A549 (cell line): Measurements from ENCODE around the gene STX18. TPM values are rescaled to one million over a fixed set of nuclear protein-coding genes. Genes with fewer than 3 reads are reported as not detected.
A peak's percentile ranks its signal among the peaks of the same experiment; 100 is the strongest.

Experiments
- ATAC-seq, 2 experiments: fragments of 200-7000 bp in 1 of 2; fragments of >200 bp in 1 of 2; cut with Nextera tagmentation in 1 of 2; cut with Tn5 transposase in 1 of 2; 3 replicates each; pipeline versions ENCODE4 v1.8.0 to v1.9.1; 2018 to 2020; ENCODE audit warnings: mild to moderate bottlenecking in 1 of 2, moderate library complexity in 1 of 2
- CTCF ChIA-PET: fragments of 300-600 bp; sonication (Branson Sonifier 250); formaldehyde crosslinking; extraction: SDS; loops from one replicate; lab custom pipeline; 2021; ENCODE audit warnings: antibody characterized with exemption, inconsistent platforms; lab: Yijun Ruan, JAX
- POLR2A ChIA-PET: fragments of 350-600 bp; formaldehyde crosslinking; extraction: SDS; loops from one replicate; lab custom pipeline; 2021; ENCODE audit warnings: antibody characterized with exemption, inconsistent platforms; lab: Yijun Ruan, JAX
- DNase-seq, 2 experiments: peaks; one replicate each; pipeline versions ENCODE4 v3.0.0 to v3.0.0-alpha.2; 2011 to 2016; ENCODE audit warnings: low read depth in 1 of 2, low spot score in 1 of 2
- FAIRE-seq: peaks from 2 replicates; lab custom pipeline; 2011; peaks lifted over from hg19 to GRCh38; lab: Jason Lieb, UNC
- H3K27ac ChIP-seq, 2 experiments: fragments of >200 bp; sonication (Bioruptor Twin); formaldehyde crosslinking; 3 replicates each; pipeline ENCODE4 v1.5.1; 2016 to 2017
- H3K4me1 ChIP-seq: fragments of >200 bp; sonication (Bioruptor Twin); formaldehyde crosslinking; 3 replicates; pipeline ENCODE4 v1.6.1; 2016
- H3K4me2 ChIP-seq: fragments of >200 bp; sonication (Bioruptor Twin); formaldehyde crosslinking; 3 replicates; pipeline ENCODE4 v1.6.1; 2016
- H3K4me3 ChIP-seq: fragments of >200 bp; sonication (Bioruptor Twin); formaldehyde crosslinking; 3 replicates; pipeline ENCODE4 v1.5.1; 2016
- H3K9me3 ChIP-seq: fragments of >200 bp; sonication (Bioruptor Twin); formaldehyde crosslinking; 3 replicates; pipeline ENCODE4 v1.6.1; 2016
- CBX2 ChIP-seq: fragments of 200-600 bp; sonication (generic); IDR thresholded peaks from 2 replicates; pipeline ENCODE4 v1.6.1; 2016; ENCODE audit warnings: low read depth, mild to moderate bottlenecking, borderline replicate concordance
- CEBPB ChIP-seq, 2 experiments: fragments of >200 bp in 1 of 2; sonication (Bioruptor Twin) in 1 of 2; formaldehyde crosslinking in 1 of 2; IDR thresholded peaks; 2 replicates each; pipeline ENCODE4 v1.6.1; 2012 to 2016
- EHMT2 ChIP-seq: fragments of 200-600 bp; sonication (generic); IDR thresholded peaks from 2 replicates; pipeline ENCODE4 v1.6.1; 2016; ENCODE audit warnings: antibody characterized with exemption, low read depth, mild to moderate bottlenecking, moderate library complexity
- EP300 ChIP-seq, 2 experiments: fragments of >200 bp; sonication (Bioruptor Twin); formaldehyde crosslinking; IDR thresholded peaks; 2 replicates in 1 of 2; 3 replicates in 1 of 2; pipeline ENCODE4 v1.6.1; 2016 to 2017
- GATA3 ChIP-seq: IDR thresholded peaks from 2 replicates; pipeline ENCODE4 v1.6.1; 2012; ENCODE audit warnings: borderline replicate concordance
- HEYL ChIP-seq: fragments of 250-450 bp; sonication (Bioruptor Pico); IDR thresholded peaks from 2 replicates; pipeline ENCODE4 v1.8.0; 2021; ENCODE audit warnings: mild to moderate bottlenecking, moderate library complexity
- HOXA7 ChIP-seq: fragments of 250-450 bp; sonication (Bioruptor Pico); IDR thresholded peaks from 2 replicates; pipeline ENCODE4 v1.5.0; 2020; ENCODE audit warnings: mild to moderate bottlenecking, moderate library complexity
- JUNB ChIP-seq: fragments of >200 bp; sonication (Bioruptor Twin); formaldehyde crosslinking; IDR thresholded peaks from 2 replicates; pipeline ENCODE4 v1.6.1; 2016
- KDM1A ChIP-seq: fragments of 200-600 bp; sonication (generic); IDR thresholded peaks from 2 replicates; pipeline ENCODE4 v1.6.1; 2016; ENCODE audit warnings: low read depth, mild to moderate bottlenecking
- KDM5A ChIP-seq: fragments of 200-600 bp; sonication (generic); IDR thresholded peaks from 2 replicates; pipeline ENCODE4 v1.6.1; 2016; ENCODE audit warnings: antibody characterized with exemption, mild to moderate bottlenecking
- MAZ ChIP-seq: fragments of 150-350 bp; IDR thresholded peaks from 2 replicates; pipeline ENCODE4 v1.6.1; 2014; ENCODE audit warnings: antibody characterized with exemption, low read depth, low read length, borderline replicate concordance
- NFE2L2 ChIP-seq: fragments of 150-350 bp; conservative IDR thresholded peaks from 2 replicates; pipeline ENCODE4 v1.6.1; 2014; ENCODE audit warnings: low read length
- POLR2A ChIP-seq: IDR thresholded peaks from 2 replicates; pipeline ENCODE4 v1.6.1; 2012; ENCODE audit warnings: mild to moderate bottlenecking, low read length
- RFX5 ChIP-seq: fragments of 450-650 bp; IDR thresholded peaks from 2 replicates; pipeline ENCODE4 v1.7.1; 2014; ENCODE audit warnings: antibody characterized with exemption, mild to moderate bottlenecking, moderate library complexity
- SREBF2 ChIP-seq: fragments of 450-650 bp; IDR thresholded peaks from 2 replicates; pipeline ENCODE4 v1.6.1; 2014; ENCODE audit warnings: mild to moderate bottlenecking, moderate library complexity
- ZC3H11A ChIP-seq: fragments of 450-650 bp; IDR thresholded peaks from 2 replicates; pipeline ENCODE4 v1.6.1; 2014; ENCODE audit warnings: antibody characterized with exemption, mild to moderate bottlenecking
- ZSCAN20 ChIP-seq: fragments of 250-450 bp; sonication (Bioruptor Pico); IDR thresholded peaks from 2 replicates; pipeline ENCODE4 v1.8.0; 2022; ENCODE audit warnings: mild to moderate bottlenecking, moderate library complexity
- WGBS: methylation state at CpG from one replicate; pipeline ENCODE4 v1.1.6; 2017; ENCODE audit errors: missing lambda C conversion rate; 5-methylcytosine and 5-hydroxymethylcytosine counted together
- polyA plus RNA-seq, 4 experiments: library from polyadenylated mRNA; depleted of rRNA in 3 of 4; stranded (reverse); fragments of >200 nt; fragmentation: RNase III in 1 of 4; extraction: RNeasy Plus Mini Kit Qiagen cat#74134 plus additional on column Dnase treatment in 1 of 4; gene quantifications; 2 replicates in 3 of 4; 3 replicates in 1 of 4; pipeline ENCODE4 v1.2.3, GENCODE V29; 2011 to 2017
- TF ChIP-seq, protein P1 (sequence below): fragments of 450-650 bp; IDR thresholded peaks from 2 replicates; pipeline ENCODE4 v1.6.1; 2014; ENCODE audit warnings: antibody characterized with exemption
- TF ChIP-seq, protein P2 (sequence below): fragments of 200-600 bp; sonication (generic); IDR thresholded peaks from 2 replicates; pipeline ENCODE4 v1.6.1; 2016; ENCODE audit warnings: antibody characterized with exemption, mild to moderate bottlenecking, moderate library complexity
- TF ChIP-seq, protein P3 (sequence below): fragments of 150-350 bp; IDR thresholded peaks from 2 replicates; pipeline ENCODE4 v1.6.1; 2014; ENCODE audit warnings: low read depth, mild to moderate bottlenecking, low read length
- TF ChIP-seq, protein P4 (sequence below): IDR thresholded peaks from 2 replicates; pipeline ENCODE4 v1.6.1; 2012; ENCODE audit warnings: low read depth, borderline replicate concordance
- TF ChIP-seq, protein P5 (sequence below): fragments of 250-450 bp; sonication (Bioruptor Pico); IDR thresholded peaks from 2 replicates; pipeline ENCODE4 v1.5.0; 2020; ENCODE audit warnings: low read depth, mild to moderate bottlenecking, moderate library complexity
- TF ChIP-seq, protein P6 (sequence below): fragments of >200 bp; sonication (Bioruptor Twin); formaldehyde crosslinking; IDR thresholded peaks from 3 replicates; pipeline ENCODE4 v1.6.1; 2016

STX18 gene
- polyA plus RNA-seq, 2 of the 4 experiments (the other 2 are of a cell fraction), result 13.4 to 19.6 TPM

DNA sequence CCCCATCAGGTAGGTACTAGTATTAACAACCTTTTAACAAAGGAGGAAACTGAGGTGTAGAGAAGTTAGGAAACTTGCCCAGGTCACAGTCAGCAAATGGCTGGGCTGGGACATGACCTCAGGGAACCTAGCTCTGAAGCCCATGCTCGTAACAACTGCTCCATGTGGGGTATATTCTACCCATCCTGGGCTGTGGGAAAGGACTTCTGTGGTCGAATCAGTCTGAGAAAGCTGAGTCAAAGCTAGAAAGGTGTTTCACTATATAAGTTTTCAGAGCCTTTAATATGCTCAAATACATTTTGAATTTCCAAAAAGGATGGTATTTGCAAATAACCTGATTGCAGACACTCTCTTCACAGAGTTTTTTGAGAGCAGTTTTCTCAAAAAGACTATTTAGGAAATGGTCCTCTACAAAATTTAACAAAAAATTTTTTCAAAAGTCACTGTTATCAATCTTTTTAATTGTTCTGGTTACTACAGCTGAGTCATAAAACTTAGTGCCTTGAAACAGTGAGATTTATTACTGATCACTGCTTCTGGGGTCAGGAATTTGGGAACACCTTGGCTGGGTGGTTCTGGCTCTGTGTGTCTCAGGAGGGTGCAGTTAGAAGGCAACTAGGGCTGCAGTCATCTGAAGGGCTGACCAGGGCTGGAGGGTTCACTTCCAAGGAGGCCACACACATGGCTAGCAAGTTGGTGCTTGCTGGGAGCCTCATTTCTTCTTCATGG, 101.4 kb downstream of the STX18 start:
- DNase-seq, result no peak
- ChIA-PET POLR2A (no interaction called here), CTCF (interaction anchor here (0.6 to 2.2 kb wide), 2 partner anchors 10 to 1919 kb away, joined by 3 to 8 read pairs; no protein-coding TSS in a partner anchor)
- no peak for ATAC-seq
- Histone ChIP-seq H3K4me1 (peaks cover 12% of the 10 kb centered on the region), H3K4me3 (no peak overlapping the region), H3K27ac (0 out of 6 replicates have a peak overlapping the region, but pooled peaks of 1 of the 2 experiments have one; percentile 22), H3K4me2 (no peak overlapping the region), H3K9me3 (no peaks in the 10 kb centered on the region)
- TF ChIP-seq, protein P1, sequence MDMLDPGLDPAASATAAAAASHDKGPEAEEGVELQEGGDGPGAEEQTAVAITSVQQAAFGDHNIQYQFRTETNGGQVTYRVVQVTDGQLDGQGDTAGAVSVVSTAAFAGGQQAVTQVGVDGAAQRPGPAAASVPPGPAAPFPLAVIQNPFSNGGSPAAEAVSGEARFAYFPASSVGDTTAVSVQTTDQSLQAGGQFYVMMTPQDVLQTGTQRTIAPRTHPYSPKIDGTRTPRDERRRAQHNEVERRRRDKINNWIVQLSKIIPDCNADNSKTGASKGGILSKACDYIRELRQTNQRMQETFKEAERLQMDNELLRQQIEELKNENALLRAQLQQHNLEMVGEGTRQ, result no peak
- TF ChIP-seq KDM1A, result no peak
- TF ChIP-seq, protein P2, sequence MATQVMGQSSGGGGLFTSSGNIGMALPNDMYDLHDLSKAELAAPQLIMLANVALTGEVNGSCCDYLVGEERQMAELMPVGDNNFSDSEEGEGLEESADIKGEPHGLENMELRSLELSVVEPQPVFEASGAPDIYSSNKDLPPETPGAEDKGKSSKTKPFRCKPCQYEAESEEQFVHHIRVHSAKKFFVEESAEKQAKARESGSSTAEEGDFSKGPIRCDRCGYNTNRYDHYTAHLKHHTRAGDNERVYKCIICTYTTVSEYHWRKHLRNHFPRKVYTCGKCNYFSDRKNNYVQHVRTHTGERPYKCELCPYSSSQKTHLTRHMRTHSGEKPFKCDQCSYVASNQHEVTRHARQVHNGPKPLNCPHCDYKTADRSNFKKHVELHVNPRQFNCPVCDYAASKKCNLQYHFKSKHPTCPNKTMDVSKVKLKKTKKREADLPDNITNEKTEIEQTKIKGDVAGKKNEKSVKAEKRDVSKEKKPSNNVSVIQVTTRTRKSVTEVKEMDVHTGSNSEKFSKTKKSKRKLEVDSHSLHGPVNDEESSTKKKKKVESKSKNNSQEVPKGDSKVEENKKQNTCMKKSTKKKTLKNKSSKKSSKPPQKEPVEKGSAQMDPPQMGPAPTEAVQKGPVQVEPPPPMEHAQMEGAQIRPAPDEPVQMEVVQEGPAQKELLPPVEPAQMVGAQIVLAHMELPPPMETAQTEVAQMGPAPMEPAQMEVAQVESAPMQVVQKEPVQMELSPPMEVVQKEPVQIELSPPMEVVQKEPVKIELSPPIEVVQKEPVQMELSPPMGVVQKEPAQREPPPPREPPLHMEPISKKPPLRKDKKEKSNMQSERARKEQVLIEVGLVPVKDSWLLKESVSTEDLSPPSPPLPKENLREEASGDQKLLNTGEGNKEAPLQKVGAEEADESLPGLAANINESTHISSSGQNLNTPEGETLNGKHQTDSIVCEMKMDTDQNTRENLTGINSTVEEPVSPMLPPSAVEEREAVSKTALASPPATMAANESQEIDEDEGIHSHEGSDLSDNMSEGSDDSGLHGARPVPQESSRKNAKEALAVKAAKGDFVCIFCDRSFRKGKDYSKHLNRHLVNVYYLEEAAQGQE, result no peak
- TF ChIP-seq POLR2A, result no peak
- no peak for TF ChIP-seq MAZ
- no peak for TF ChIP-seq NFE2L2
- TF ChIP-seq KDM5A, result no peak
- TF ChIP-seq, protein P3, sequence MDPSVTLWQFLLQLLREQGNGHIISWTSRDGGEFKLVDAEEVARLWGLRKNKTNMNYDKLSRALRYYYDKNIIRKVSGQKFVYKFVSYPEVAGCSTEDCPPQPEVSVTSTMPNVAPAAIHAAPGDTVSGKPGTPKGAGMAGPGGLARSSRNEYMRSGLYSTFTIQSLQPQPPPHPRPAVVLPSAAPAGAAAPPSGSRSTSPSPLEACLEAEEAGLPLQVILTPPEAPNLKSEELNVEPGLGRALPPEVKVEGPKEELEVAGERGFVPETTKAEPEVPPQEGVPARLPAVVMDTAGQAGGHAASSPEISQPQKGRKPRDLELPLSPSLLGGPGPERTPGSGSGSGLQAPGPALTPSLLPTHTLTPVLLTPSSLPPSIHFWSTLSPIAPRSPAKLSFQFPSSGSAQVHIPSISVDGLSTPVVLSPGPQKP, result no peak
- TF ChIP-seq, protein P4, sequence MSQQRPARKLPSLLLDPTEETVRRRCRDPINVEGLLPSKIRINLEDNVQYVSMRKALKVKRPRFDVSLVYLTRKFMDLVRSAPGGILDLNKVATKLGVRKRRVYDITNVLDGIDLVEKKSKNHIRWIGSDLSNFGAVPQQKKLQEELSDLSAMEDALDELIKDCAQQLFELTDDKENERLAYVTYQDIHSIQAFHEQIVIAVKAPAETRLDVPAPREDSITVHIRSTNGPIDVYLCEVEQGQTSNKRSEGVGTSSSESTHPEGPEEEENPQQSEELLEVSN, result no peak
- TF ChIP-seq, protein P5, sequence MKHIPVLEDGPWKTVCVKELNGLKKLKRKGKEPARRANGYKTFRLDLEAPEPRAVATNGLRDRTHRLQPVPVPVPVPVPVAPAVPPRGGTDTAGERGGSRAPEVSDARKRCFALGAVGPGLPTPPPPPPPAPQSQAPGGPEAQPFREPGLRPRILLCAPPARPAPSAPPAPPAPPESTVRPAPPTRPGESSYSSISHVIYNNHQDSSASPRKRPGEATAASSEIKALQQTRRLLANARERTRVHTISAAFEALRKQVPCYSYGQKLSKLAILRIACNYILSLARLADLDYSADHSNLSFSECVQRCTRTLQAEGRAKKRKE, result no peak
- no peak for TF ChIP-seq SREBF2
- no peak for TF ChIP-seq ZC3H11A
- TF ChIP-seq JUNB, result no peak
- TF ChIP-seq HOXA7 (CRISPR knock-in tag), result no peak
- no peak for TF ChIP-seq ZSCAN20 (CRISPR knock-in tag)
- 80% methylated on average over 2 of the region's 2 CpGs for WGBS
- no peak for FAIRE-seq

DNA sequence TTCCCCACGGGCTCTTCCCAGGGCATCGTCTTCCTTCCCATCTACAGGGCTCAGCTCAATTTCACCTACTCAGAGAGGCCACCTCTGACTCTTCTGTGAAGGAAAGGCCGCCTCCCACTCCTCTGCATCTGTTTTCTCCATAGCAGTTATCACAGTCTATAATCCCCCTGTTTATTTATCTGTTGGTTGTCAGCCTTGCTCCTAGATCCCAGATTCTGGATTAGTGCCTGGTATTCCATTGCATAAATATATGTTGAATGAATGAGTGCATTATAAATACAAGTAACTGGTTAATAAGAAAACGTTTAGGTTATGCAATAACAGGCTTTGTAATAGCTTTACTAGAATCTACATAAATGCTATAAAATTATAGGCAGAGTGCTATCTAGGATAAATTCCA, 102.1 kb downstream of the STX18 start:
- no peak for DNase-seq
- H3K27ac ChIP-seq, result no peak overlapping the region
- H3K4me3 ChIP-seq, result no peak overlapping the region
- CTCF ChIA-PET, result interaction anchor here (0.6 to 2.2 kb wide), 2 partner anchors 9 to 1920 kb away, joined by 3 to 8 read pairs; no protein-coding TSS in a partner anchor
- 70% methylated on average over 4 of the region's 4 CpGs for WGBS
- TF ChIP-seq EHMT2 (no peak), POLR2A (no peak), EP300 (IDR thresholded peaks at IDR 0.05) (no peak), SREBF2 (no peak), HEYL (CRISPR knock-in tag) (no peak), CBX2 (no peak), GATA3 (no peak), CEBPB (IDR thresholded peaks at IDR 0.05) (no peak), ZC3H11A (no peak), RFX5 (no peak)
- TF ChIP-seq, protein P6, sequence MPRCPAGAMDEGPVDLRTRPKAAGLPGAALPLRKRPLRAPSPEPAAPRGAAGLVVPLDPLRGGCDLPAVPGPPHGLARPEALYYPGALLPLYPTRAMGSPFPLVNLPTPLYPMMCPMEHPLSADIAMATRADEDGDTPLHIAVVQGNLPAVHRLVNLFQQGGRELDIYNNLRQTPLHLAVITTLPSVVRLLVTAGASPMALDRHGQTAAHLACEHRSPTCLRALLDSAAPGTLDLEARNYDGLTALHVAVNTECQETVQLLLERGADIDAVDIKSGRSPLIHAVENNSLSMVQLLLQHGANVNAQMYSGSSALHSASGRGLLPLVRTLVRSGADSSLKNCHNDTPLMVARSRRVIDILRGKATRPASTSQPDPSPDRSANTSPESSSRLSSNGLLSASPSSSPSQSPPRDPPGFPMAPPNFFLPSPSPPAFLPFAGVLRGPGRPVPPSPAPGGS, result no peak
- peaks cover 12% of the 10 kb centered on the region for H3K4me1 ChIP-seq
- no peak for FAIRE-seq
- POLR2A ChIA-PET, result no interaction called here
- no peak overlapping the region for H3K4me2 ChIP-seq
- ATAC-seq, result no peak
- no peaks in the 10 kb centered on the region for H3K9me3 ChIP-seq
